ES-I3 (cell line): Measurements from ENCODE around the gene AQP10.
"Not testable (repeated sequence)": the region's sequence is repeated elsewhere in the genome, so short reads cannot be mapped to it uniquely, and the experiment has no call there.

Experiments used
- H3K36me3 ChIP-seq: 2 replicates; pipeline ENCODE4 v1.6.1; 2013; ENCODE audit warnings: mild to moderate bottlenecking, low read length, control low read depth, moderate library complexity; ENCODE audit not compliant: insufficient read depth
- H3K4me1 ChIP-seq: 2 replicates; pipeline ENCODE4 v1.6.1; 2013; ENCODE audit warnings: mild to moderate bottlenecking, control low read depth, low read length; ENCODE audit not compliant: insufficient read depth
- H3K9ac ChIP-seq: 2 replicates; pipeline ENCODE4 v1.6.1; 2013; ENCODE audit warnings: low read depth, mild to moderate bottlenecking, low read length, moderate library complexity
- H3K9me3 ChIP-seq: 2 replicates; pipeline ENCODE4 v1.6.1; 2013; ENCODE audit warnings: mild to moderate bottlenecking, low read length, moderate library complexity; ENCODE audit not compliant: control insufficient read depth, insufficient read depth

The AQP10 gene

DNA sequence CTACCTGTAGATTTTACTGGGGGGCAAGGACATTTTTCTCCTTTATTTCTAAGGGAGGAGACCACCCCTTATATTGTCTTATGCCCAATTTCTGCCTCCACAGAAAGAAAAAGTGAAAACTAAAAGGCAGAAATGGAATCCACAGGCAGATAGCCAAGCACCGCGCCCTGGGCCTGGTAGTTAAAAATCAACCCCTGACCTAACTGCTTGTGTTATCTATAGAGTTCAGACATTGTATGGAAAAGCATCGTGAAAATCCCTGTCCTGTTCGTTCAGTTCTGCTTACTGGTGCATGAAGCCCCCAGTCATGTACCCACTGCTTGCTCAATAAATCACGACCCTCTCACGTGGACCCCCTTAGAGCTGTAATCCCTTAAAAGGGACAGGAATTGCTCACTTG, 50.5 kb downstream of the AQP10 start:
- no peaks in the 10 kb centered on the region for H3K36me3 ChIP-seq
- H3K4me1 ChIP-seq: no peaks in the 10 kb centered on the region
- no peak overlapping the region for H3K9ac ChIP-seq
- H3K9me3 ChIP-seq: no peaks in the 10 kb centered on the region

DNA sequence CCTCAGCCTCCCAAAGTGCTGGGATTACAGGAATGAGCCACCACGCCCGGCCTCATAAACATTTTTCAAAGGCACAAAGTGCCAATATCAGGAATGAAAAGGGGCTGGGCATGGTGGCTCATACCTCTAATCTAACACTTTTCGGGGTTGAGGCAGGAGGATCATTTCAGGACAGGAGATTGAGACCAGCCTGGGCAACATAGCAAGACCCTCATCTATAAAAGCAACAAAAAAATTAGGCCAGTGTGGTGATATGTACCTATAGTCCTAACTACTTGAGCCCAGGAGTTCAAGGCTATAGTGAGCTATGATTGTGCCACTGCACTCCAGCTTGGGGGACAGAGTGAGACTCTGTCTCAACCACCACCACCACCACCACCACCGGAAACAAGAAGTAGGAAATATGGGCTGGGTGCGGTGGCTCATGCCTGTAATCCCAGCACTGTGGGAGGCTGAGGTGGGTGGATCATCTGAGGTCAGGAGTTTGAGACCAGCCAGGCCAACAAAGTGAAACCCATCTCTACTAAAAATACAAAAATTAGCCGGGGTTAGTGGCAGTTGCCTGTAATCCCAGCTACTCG, 53.0 kb downstream of the AQP10 start:
- H3K4me1 ChIP-seq, H3K9me3 ChIP-seq, H3K9ac ChIP-seq, H3K36me3 ChIP-seq: not testable (repeated sequence)
